CD4-positive, alpha-beta T cell treated with Interleukin-15 for 4 hours (primary cell): ENCODE measurements around the gene LRFN2.
A peak's percentile ranks its signal among the peaks of the same experiment; 100 is the strongest.

Source experiments
- DNase-seq: peaks from one replicate; pipeline ENCODE4 v3.0.0-alpha.2; 2020; ENCODE audit warnings: low spot score

The LRFN2 gene

GRCh38 chr6:40399888-40400457 is 187.2 kb downstream of the LRFN2 start:
- DNase-seq = no peak

- DNase-seq = no peak
Observed at GRCh38 chr6:40398810-40399477, 188.2 kb downstream of the LRFN2 start.

- DNase-seq = no peak
Observed at GRCh38 chr6:40398034-40398691, 189.0 kb downstream of the LRFN2 start.

GRCh38 chr6:40397287-40398033 is 189.7 kb downstream of the LRFN2 start:
- no peak for DNase-seq

- DNase-seq = no peak
Observed at GRCh38 chr6:40395698-40396076, 191.5 kb downstream of the LRFN2 start.

GRCh38 chr6:40395066-40395697 is 192.0 kb downstream of the LRFN2 start:
- DNase-seq = no peak

- DNase-seq = no peak
Observed at GRCh38 chr6:40394381-40394780, 192.8 kb downstream of the LRFN2 start.

- no peak for DNase-seq
Observed at GRCh38 chr6:40393641-40394040, 193.5 kb downstream of the LRFN2 start.

GRCh38 chr6:40392589-40392988 is 194.6 kb downstream of the LRFN2 start:
- DNase-seq = no peak

GRCh38 chr6:40391851-40392517 is 195.2 kb downstream of the LRFN2 start:
- no peak for DNase-seq

GRCh38 chr6:40391086-40391485 is 196.1 kb downstream of the LRFN2 start:
- DNase-seq = peak; percentile 10

GRCh38 chr6:40390144-40390800 is 196.9 kb downstream of the LRFN2 start:
- DNase-seq = no peak

- DNase-seq = peak; percentile 38
Observed at GRCh38 chr6:40389254-40389653, 197.9 kb downstream of the LRFN2 start.

- DNase-seq = peak; percentile 10
Observed at GRCh38 chr6:40387871-40388264, 199.3 kb downstream of the LRFN2 start.

- peak; percentile 7 for DNase-seq
Observed at GRCh38 chr6:40387127-40387870, 199.9 kb downstream of the LRFN2 start.

GRCh38 chr6:40386200-40386599 is 201.0 kb downstream of the LRFN2 start:
- DNase-seq = no peak

- DNase-seq = no peak
Observed at GRCh38 chr6:40383348-40384115, 203.6 kb downstream of the LRFN2 start.

GRCh38 chr6:40380271-40380670 is 206.9 kb downstream of the LRFN2 start:
- no peak for DNase-seq

- DNase-seq = no peak
Observed at GRCh38 chr6:40379811-40380210, 207.4 kb downstream of the LRFN2 start.

GRCh38 chr6:40378725-40379074 is 208.5 kb downstream of the LRFN2 start:
- no peak for DNase-seq
